AG10803 (cell line): ENCODE measurements around the gene GBGT1.
A peak's percentile ranks its signal among the peaks of the same experiment; 100 is the strongest.

Source experiments
- DNase-seq: peaks from one replicate; pipeline ENCODE4 v3.0.0; 2010; ENCODE audit warnings: low read depth
- H3K4me3 ChIP-seq: 2 replicates; pipeline ENCODE4 v1.5.1; 2011; ENCODE audit warnings: mild to moderate bottlenecking, low read length, control low read depth
- TF ChIP-seq, protein P1 (sequence below): conservative IDR thresholded peaks from 2 replicates; pipeline ENCODE4 v1.5.1; 2011; ENCODE audit warnings: mild to moderate bottlenecking, low read length, control low read depth, inconsistent platforms

The GBGT1 gene

DNA sequence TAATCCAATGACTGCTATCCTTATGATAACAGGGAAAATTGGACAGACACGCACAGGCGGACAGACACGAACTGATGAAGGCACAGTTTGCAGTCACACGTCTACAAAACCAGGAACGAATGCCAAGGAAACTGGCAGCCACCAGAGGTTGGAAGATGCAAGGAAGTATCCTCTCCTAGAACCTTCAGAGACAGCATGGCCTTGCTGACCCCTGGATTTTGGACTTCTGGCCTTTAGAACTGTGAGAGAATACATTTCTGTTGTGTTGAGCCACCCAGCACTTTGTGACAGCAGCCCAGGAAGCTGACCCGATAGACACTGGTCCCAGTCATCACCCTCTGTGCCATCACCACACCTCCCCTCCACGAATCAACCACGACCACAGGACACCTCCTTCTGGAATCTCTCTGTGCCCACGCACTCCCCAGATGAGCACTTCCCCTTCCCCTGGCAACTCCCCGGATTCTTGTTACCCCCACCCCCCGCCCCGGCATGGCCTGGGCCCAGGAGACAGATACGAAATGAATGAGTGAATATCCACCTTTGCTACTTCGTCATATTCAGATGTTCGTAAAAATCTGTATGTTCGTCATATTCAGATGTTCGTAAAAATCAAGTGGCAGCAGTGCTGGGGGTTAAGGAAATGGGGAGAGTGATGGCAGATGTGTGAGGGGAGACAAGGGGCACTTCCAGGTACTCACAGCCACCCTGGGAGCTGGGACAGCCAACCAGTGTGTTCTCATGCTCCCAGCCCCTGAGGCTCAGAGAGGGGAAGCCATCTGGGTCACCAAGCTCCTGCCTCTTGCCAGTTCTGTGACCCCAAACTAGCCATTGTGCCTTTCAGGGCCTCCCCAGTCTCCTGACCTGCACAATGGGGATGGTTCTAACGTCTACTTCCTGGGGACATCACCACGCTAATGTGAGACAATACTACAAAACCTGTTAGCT, 18.5 kb downstream of the GBGT1 start:
- H3K4me3 ChIP-seq, result peak overlapping the region; percentile 54; the same call in 1 of the 2 replicates
- DNase-seq, result no peak
- TF ChIP-seq, protein P1, sequence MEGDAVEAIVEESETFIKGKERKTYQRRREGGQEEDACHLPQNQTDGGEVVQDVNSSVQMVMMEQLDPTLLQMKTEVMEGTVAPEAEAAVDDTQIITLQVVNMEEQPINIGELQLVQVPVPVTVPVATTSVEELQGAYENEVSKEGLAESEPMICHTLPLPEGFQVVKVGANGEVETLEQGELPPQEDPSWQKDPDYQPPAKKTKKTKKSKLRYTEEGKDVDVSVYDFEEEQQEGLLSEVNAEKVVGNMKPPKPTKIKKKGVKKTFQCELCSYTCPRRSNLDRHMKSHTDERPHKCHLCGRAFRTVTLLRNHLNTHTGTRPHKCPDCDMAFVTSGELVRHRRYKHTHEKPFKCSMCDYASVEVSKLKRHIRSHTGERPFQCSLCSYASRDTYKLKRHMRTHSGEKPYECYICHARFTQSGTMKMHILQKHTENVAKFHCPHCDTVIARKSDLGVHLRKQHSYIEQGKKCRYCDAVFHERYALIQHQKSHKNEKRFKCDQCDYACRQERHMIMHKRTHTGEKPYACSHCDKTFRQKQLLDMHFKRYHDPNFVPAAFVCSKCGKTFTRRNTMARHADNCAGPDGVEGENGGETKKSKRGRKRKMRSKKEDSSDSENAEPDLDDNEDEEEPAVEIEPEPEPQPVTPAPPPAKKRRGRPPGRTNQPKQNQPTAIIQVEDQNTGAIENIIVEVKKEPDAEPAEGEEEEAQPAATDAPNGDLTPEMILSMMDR, result no peak

DNA sequence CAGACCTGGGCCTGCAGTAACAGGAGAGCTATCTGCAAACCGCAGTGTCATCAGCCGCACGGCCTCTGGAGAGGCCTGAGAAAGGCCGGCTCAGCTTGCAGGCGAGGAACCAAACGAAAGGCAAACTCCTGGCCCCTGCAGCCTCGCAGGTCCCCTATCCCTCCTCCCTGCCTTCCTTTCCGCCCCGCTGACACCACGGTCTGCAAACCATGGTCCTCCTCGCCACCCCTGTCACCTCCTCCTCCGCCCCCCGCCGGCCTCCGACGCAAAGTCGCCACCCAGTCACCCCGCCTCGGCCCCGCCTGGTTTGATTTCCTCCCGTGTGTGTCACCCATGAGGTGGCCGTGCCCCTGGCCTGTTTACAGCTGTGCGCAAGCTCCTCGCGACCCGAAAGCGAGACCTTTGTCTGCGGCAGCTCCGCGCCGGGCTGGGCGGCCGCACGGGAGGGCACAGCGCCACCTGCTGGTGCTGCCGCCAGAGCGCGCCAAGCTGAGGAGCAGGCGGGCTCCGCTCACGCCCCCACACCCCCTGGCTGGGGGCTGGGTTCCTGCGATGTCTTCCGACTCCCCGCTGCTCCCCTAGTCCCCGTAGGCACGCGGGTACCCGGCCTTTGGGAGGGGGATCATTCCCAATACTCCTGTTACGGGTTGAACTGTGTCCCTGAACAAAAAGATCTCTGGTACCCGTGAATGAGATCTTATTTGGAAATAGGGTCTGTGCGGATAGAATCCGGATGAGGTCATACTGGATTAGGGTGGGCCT, 19.4 kb downstream of the GBGT1 start:
- TF ChIP-seq, protein P1, result peak; percentile 70
- peak; percentile 54 for DNase-seq
- H3K4me3 ChIP-seq, result peak overlapping the region; percentile 54

DNA sequence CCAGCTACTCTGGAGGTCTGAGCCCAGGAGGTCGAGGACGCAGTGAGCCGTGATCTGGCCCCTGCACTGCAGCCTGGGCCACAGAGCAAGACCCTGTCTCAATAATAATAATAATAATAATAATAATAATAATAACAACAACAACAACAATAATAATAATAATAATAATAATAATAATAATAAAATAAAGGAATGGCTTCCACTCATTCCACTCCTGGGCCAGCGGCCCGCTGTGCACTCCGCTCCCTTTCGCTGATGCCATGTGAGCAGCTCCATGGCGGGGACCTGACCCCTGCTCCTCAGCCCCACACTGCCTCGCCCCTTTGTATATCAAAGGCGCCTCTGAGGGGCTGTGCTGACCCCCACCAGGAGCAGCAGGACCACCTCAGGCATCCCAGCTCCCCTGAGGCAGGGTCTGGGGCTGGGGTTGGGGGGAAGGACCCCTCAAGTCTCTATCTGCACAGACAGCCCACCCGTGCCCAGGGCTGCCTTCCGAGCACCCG, 20.0 kb downstream of the GBGT1 start:
- TF ChIP-seq, protein P1, result no peak
- H3K4me3 ChIP-seq, result no peak overlapping the region; the same call in 1 of the 2 replicates
- DNase-seq, result no peak

DNA sequence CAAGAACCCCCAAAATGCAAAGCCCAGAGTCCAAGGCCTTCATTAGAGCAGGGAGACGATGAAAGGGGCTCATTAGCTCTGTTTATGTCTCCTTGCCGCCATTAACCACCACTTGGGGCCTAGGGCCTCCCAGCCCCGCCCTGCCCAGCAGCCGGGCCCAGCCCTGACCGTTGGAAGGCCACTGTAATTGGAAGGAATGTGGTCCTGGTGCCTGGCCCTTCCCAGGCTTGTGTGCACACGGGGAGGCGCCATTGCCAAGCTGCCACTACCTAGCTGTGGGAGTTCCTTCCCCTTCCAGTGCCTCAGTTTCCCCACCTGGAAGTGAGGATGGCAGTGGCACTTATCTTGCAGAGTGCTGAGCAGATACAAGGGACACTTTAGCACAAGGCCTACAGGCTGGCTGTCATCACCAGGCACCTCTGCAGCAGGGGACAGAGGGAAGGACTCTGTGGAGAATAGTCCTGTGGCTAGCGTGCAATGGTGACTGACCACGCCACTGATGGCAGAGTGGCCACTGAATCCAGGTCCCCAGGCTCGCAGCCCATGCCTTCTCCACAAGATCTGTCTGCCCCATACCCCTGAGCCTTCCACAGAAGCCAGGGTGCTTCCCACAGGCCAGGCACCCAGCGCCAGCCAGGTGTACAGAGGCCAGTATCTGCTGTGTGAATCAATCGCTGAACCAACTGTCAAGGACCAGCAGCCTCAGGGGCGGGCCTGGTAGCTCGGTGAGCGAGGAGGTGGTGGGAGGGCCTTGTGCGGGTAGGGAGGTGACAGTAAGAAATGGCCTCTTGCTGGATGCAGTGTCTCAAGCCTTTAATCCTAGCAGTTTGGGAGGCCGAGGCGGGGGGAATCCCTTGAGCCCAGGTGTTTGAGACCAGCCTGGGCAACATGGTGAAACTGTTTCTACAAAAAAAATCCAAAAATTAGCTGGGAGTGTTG, 20.8 kb downstream of the GBGT1 start:
- TF ChIP-seq, protein P1, result no peak
- DNase-seq, result no peak
- H3K4me3 ChIP-seq, result no peak overlapping the region

DNA sequence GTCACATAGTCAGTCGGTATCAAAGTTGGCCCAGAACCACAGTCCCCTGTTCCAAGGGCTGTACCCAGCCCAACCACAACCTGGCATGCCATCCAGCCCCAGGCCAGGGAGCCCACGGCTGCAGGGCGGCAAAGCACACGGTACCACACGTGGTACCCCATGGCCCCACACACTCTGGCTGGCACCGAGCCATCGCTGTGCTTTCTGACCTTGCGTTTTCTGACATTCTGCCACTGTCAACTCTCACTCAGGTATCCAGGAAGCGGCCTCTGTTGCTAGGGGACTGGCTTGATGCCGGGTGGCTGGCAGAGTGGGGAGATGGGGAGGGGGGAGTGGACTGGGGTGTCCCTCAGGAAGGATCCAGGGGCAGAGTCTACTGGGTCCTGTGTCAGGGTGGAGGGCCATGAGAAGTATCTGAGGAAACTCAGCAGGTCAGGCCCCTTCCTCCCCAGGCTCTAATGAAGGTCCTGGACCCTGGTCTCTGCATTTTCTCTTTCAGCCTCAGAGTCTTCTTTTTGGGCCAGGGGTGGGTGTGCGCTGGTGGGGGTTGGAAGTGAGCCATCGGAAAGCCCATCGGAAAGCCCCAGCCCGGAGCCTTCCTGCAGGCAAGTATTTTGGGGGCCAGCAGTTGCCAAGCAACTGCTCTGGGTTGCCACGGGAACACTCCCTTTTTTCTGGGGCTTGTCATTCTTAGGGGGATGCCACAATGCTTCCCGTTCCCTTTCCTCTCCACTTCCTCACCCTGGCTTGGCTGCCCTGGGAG, 21.7 kb downstream of the GBGT1 start:
- TF ChIP-seq, protein P1, result no peak
- no peak for DNase-seq
- no peak overlapping the region for H3K4me3 ChIP-seq

DNA sequence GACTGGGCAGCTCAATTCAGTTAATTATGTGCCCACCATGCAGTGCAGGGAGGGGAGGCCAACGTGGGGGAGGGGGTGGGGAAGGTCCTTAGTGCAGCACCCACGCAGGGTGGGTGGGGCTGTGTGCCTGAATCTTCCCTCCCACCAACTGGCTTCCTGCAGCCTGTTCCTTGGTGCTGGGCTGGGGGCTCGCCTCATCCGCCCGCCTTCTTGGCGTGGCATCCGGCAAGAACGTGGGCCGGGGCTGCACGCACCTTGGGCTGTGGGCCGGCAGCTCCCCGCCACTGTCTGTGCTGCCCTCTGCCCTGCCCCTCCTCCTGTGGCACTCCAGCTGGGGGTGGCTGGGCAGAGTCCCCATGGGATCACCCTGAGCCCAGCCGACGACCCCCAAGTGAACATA, 23.1 kb downstream of the GBGT1 start:
- TF ChIP-seq, protein P1, result no peak
- H3K4me3 ChIP-seq, result no peak overlapping the region
- no peak for DNase-seq
